B cell (primary cell): ENCODE measurements around the gene MICAL3.
"Not testable (repeated sequence)": the region's sequence is repeated elsewhere in the genome, so short reads cannot be mapped to it uniquely, and the experiment has no call there.

Source experiments
- EZH2 ChIP-seq: IDR thresholded peaks from 2 replicates; pipeline ENCODE4 v1.6.1; 2012; ENCODE audit warnings: borderline replicate concordance, low read depth, mild to moderate bottlenecking, moderate library complexity, low read length; ENCODE audit not compliant: insufficient read depth, poor library complexity, severe bottlenecking
- TF ChIP-seq, protein P1 (sequence below): fragments of 200-600 bp; IDR thresholded peaks from one replicate; pipeline ENCODE4 v1.8.0; 2022; ENCODE audit warnings: antibody characterized with exemption, mild to moderate bottlenecking

DNA sequence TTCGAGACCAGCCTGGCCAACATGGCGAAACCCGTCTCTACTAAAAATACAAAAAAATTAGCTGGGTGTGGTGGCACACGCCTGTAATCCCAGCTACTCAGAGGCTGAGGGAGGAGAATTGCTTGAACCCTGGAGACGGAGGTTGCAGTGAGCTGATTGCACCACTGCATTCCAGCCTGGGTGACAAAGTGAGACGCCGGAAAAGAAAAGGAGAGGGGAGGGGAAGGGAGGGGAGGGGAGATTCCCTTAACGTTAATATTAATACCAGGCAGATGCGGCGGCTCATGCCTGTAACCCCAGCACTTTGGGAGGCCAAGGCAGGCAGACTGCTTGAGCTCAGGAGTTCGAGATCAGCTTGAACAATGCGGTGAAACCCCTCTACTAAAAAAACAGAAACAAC lies 26.8 kb upstream of the MICAL3 start:
- TF ChIP-seq, protein P1, sequence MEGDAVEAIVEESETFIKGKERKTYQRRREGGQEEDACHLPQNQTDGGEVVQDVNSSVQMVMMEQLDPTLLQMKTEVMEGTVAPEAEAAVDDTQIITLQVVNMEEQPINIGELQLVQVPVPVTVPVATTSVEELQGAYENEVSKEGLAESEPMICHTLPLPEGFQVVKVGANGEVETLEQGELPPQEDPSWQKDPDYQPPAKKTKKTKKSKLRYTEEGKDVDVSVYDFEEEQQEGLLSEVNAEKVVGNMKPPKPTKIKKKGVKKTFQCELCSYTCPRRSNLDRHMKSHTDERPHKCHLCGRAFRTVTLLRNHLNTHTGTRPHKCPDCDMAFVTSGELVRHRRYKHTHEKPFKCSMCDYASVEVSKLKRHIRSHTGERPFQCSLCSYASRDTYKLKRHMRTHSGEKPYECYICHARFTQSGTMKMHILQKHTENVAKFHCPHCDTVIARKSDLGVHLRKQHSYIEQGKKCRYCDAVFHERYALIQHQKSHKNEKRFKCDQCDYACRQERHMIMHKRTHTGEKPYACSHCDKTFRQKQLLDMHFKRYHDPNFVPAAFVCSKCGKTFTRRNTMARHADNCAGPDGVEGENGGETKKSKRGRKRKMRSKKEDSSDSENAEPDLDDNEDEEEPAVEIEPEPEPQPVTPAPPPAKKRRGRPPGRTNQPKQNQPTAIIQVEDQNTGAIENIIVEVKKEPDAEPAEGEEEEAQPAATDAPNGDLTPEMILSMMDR, result not testable (repeated sequence)
- TF ChIP-seq EZH2, result not testable (repeated sequence)
